ENCODE data around the gene HLF.

HLF gene

DNA sequence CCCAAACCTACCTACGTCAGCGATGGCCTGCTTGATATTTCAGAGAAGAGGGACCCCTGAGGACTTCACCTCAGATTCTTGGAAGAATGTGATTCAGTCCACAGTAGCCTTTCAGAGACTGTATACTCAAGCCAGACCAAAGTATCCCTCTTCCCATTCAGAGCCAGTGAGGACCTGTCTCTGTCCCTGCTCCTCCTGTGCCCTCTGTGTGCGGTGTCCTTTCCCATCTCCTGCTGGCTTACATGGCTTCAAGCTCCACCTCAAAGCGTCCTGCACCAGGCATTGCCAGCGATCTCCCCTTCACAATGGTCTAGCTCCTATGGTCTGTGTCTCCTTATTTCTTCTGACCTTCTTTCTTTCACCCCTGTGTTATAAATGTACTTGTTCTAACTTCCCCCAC is 39.5 kb upstream of the HLF start:
- no peak for DNase-seq (ENCODE audit: low read depth)
- TF ChIP-seq, protein P1, sequence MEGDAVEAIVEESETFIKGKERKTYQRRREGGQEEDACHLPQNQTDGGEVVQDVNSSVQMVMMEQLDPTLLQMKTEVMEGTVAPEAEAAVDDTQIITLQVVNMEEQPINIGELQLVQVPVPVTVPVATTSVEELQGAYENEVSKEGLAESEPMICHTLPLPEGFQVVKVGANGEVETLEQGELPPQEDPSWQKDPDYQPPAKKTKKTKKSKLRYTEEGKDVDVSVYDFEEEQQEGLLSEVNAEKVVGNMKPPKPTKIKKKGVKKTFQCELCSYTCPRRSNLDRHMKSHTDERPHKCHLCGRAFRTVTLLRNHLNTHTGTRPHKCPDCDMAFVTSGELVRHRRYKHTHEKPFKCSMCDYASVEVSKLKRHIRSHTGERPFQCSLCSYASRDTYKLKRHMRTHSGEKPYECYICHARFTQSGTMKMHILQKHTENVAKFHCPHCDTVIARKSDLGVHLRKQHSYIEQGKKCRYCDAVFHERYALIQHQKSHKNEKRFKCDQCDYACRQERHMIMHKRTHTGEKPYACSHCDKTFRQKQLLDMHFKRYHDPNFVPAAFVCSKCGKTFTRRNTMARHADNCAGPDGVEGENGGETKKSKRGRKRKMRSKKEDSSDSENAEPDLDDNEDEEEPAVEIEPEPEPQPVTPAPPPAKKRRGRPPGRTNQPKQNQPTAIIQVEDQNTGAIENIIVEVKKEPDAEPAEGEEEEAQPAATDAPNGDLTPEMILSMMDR (conservative IDR thresholded peaks at IDR 0.05; ENCODE audit: low read depth, low read length): no peak
- no peak overlapping the region for H3K4me3 ChIP-seq (ENCODE audit: low read length)

DNA sequence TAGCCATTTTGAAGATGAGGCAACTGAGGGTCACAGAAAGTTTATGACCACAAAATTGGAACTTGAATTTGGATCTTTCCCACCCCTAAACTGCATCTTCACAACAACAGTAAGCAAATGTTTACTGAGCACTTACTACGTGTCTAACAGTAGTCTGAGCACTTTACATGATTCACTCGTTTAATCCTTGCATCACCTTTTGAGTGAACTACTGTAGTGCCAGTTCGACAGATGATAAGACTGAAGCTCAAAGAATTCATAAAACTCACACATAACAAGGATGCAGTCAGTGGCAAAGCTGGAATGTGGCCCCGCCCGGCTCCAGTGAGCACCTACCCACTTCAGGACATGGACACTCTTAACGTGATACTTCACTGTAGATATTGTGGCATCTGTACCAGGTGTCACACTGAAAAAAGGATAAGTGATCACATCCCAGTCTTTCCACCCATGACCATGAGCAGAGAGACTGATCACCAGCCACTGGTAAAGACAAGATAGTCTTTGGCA is 36.0 kb upstream of the HLF start:
- TF ChIP-seq, protein P1 (conservative IDR thresholded peaks at IDR 0.05; ENCODE audit: low read depth, low read length): no peak
- no peak for DNase-seq (ENCODE audit: low read depth)
- no peak overlapping the region for H3K4me3 ChIP-seq (ENCODE audit: low read length)

DNA sequence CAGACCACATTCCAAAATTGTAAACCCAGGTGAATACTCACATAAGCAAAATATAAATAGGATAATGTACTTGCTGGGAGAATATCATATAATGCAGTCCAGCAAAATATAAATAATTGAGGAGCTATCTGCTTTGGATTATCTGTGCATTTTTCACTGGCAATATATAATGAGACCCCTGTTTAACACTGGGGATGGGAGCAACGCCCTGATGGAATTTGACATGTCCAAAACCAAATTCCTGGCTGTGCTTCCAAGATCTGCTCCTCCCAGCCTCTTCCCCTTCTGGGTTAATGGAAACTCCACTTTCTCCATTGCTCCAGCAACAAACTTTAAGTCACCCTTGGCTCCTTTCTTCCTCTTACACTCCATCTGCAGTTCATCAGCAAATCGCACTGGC is 35.5 kb upstream of the HLF start:
- no peak for DNase-seq (ENCODE audit: low read depth)
- H3K4me3 ChIP-seq (ENCODE audit: low read length): no peak overlapping the region
- TF ChIP-seq, protein P1 (conservative IDR thresholded peaks at IDR 0.05; ENCODE audit: low read depth, low read length): no peak

DNA sequence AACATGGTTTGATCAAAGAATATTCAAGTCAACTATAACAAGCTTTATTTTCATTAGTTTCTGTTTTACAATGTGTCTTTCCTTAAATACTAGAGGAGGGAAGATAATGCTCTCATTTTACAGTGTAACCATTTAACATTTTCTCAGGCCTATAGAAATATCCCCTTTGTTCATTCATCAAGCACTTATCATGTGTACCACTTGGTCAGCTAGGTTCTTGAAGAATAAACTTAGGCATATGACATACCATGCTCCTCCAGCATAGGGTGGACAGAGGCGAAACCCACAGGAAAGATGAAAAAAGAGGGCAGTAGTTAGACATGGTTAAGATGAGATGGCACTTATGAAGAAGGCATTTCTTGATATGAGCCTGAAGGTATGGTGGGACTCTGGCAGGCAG is 34.0 kb upstream of the HLF start:
- no peak overlapping the region for H3K4me3 ChIP-seq (ENCODE audit: low read length)
- TF ChIP-seq, protein P1 (conservative IDR thresholded peaks at IDR 0.05; ENCODE audit: low read depth, low read length): no peak
- no peak for DNase-seq (ENCODE audit: low read depth)

DNA sequence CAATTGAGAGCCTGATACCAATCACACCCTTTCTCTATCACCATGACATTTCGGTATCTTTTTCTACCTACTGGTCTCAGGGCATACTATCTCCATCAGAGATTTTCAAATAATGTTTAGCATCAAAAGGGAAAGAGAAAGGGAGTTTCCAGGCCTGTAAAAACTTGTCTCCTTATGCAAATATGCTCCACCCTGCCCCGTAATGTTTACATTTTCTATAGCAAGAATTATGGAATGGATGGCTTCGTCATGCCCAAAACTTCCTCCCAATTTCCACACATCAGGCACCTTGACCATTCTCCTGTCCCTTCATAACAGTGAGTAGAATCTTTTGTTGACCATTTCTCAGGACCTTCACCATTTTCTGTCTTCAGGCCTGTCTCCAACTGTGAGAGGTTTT is 30.9 kb upstream of the HLF start:
- H3K4me3 ChIP-seq (ENCODE audit: low read length): no peak overlapping the region
- TF ChIP-seq, protein P1 (conservative IDR thresholded peaks at IDR 0.05; ENCODE audit: low read depth, low read length): no peak
- no peak for DNase-seq (ENCODE audit: low read depth)

DNA sequence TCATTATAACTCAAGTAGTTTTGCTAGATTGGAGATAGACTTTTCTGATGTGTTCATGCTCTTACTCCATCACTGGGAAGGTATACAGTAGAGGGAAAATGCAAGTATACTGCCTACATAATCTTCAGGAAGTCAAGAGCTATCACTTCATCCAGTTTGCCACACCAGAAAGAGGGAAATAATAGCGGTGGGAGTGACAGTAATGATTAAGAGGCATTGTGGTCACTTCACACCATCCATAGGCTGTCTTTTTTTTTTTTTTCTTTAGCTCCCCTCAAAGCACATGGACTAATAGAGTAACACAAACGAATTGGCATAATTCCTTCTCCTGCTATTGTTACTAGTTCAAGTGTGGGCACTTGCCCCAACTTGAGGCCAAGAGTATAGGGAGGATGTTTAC is 28.4 kb upstream of the HLF start:
- TF ChIP-seq, protein P1 (conservative IDR thresholded peaks at IDR 0.05; ENCODE audit: low read depth, low read length): no peak
- DNase-seq (ENCODE audit: low read depth): no peak
- H3K4me3 ChIP-seq (ENCODE audit: low read length): no peak overlapping the region

DNA sequence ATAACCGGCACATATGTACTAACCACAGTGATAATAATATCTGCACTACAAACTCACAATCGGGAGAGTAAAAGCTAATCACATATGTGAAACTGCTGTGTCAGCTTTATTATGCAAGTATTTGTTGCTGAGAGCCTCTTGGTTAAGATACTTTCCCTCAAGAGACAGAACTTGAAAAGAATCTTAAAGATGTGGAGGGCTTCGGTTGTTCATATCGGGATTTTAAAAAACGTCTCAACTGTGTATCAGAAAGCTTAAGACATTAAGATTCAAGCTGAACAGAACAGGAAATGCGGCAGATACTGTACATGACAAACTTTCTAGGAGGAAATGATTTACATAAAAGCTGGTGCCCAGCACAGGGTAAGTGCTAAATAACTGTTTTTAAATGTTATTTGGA is 27.5 kb upstream of the HLF start:
- TF ChIP-seq, protein P1 (conservative IDR thresholded peaks at IDR 0.05; ENCODE audit: low read depth, low read length): no peak
- H3K4me3 ChIP-seq (ENCODE audit: low read length): no peak overlapping the region
- no peak for DNase-seq (ENCODE audit: low read depth)

All from retinal pigment epithelial cell (primary cell).